SU-DHL-6 (cell line): Measurements from ENCODE around the gene BEAN1.

Source experiments
- H2AFZ ChIP-seq: fragments of 200-600 bp; sonication (generic); 2 replicates; pipeline ENCODE4 v1.6.1; 2014; ENCODE audit warnings: low read depth, mild to moderate bottlenecking, moderate library complexity, mixed read lengths, antibody characterized with exemption, low read length; ENCODE audit not compliant: severe bottlenecking
- H3F3A ChIP-seq: fragments of 200-600 bp; shearing (Covaris generic); 2 replicates; pipeline ENCODE4 v1.6.0; 2016; ENCODE audit warnings: antibody characterized with exemption, mild to moderate bottlenecking; ENCODE audit not compliant: insufficient read depth
- H3K27ac ChIP-seq: fragments of 200-600 bp; sonication (generic); 2 replicates; pipeline ENCODE4 v1.5.1; 2016; ENCODE audit warnings: low read depth, mild to moderate bottlenecking, low read length, moderate library complexity, mixed read lengths
- H3K27me3 ChIP-seq: fragments of 200-600 bp; sonication (generic), shearing (Covaris generic); 2 replicates; pipeline ENCODE4 v1.6.0; 2014; ENCODE audit warnings: mild to moderate bottlenecking, low read length
- H3K36me3 ChIP-seq: fragments of 200-600 bp; sonication (generic); 2 replicates; pipeline ENCODE4 v1.6.1; 2014; ENCODE audit warnings: mild to moderate bottlenecking, low read length, mixed read lengths
- H3K4me2 ChIP-seq: fragments of 300-600, 200-600 bp; shearing (Covaris generic), sonication (generic); 2 replicates; pipeline ENCODE4 v1.6.0; 2014; ENCODE audit warnings: low read length, low read depth, mild to moderate bottlenecking; ENCODE audit not compliant: poor library complexity, severe bottlenecking
- H3K4me3 ChIP-seq: fragments of 200-600 bp; sonication (generic); 2 replicates; pipeline ENCODE4 v1.5.1; 2014; ENCODE audit warnings: antibody characterized with exemption, low read length, mild to moderate bottlenecking, mixed read lengths; ENCODE audit not compliant: insufficient read depth, poor library complexity, severe bottlenecking
- H3K79me2 ChIP-seq: fragments of 200-600 bp; sonication (generic); 2 replicates; pipeline ENCODE4 v1.6.1; 2014; ENCODE audit warnings: mild to moderate bottlenecking, low read length, moderate library complexity; ENCODE audit not compliant: insufficient read depth
- H3K9ac ChIP-seq: fragments of 200-600 bp; sonication (generic); 2 replicates; pipeline ENCODE4 v1.7.0; 2014; ENCODE audit warnings: mild to moderate bottlenecking, low read length
- H3K9me2 ChIP-seq: fragments of 200-600 bp; sonication (generic); replicated peaks from 2 replicates; pipeline ENCODE4 v1.6.1; 2014; ENCODE audit warnings: low read length; ENCODE audit not compliant: insufficient read depth
- H3K9me3 ChIP-seq: fragments of 200-600 bp; sonication (generic); 2 replicates; pipeline ENCODE4 v1.6.1; 2014; ENCODE audit warnings: low read length, mixed read lengths; ENCODE audit not compliant: insufficient read depth
- H4K20me1 ChIP-seq: fragments of 200-600 bp; sonication (generic); 2 replicates; pipeline ENCODE4 v1.6.1; 2014; ENCODE audit warnings: low read depth, mild to moderate bottlenecking, antibody characterized with exemption, low read length, moderate library complexity, mixed read lengths
- CTCF ChIP-seq: fragments of 200-600 bp; sonication (generic); IDR thresholded peaks from one replicate; pipeline ENCODE4 v1.5.1; 2017; ENCODE audit warnings: antibody characterized with exemption, mild to moderate bottlenecking, low read length, moderate library complexity; ENCODE audit not compliant: insufficient read depth, poor library complexity, severe bottlenecking
- EZH2phosphoT487 ChIP-seq: fragments of 200-600 bp; sonication (generic), shearing (Covaris generic); conservative IDR thresholded peaks from 2 replicates; pipeline ENCODE4 v1.6.1; 2018; ENCODE audit warnings: mild to moderate bottlenecking, antibody characterized with exemption, low read length, moderate library complexity, mixed read lengths

Gene BEAN1

GRCh38 chr16:66484453-66485213 is 57.5 kb downstream of the BEAN1 start:
- Histone ChIP-seq H3K9me2 (no peaks in the 10 kb centered on the region), H3F3A (no peaks in the 10 kb centered on the region), H2AFZ (no peak overlapping the region), H3K4me3 (no peak overlapping the region), H3K4me2 (no peak overlapping the region), H3K9ac (no peak overlapping the region), H3K79me2 (no peaks in the 10 kb centered on the region), H3K27me3 (no peaks in the 10 kb centered on the region), H4K20me1 (no peaks in the 10 kb centered on the region), H3K27ac (no peak overlapping the region), H3K9me3 (no peaks in the 10 kb centered on the region), H3K36me3 (no peaks in the 10 kb centered on the region)
- TF ChIP-seq CTCF (no peak), EZH2phosphoT487 (no peak)

- H3K4me3 ChIP-seq: no peak overlapping the region
- no peak overlapping the region for H3K27ac ChIP-seq
- no peak overlapping the region for H3K4me2 ChIP-seq
- H2AFZ ChIP-seq: no peak overlapping the region
- no peaks in the 10 kb centered on the region for H3K36me3 ChIP-seq
- no peaks in the 10 kb centered on the region for H4K20me1 ChIP-seq
- no peaks in the 10 kb centered on the region for H3K9me2 ChIP-seq
- no peak overlapping the region for H3K9ac ChIP-seq
- no peaks in the 10 kb centered on the region for H3K79me2 ChIP-seq
- no peaks in the 10 kb centered on the region for H3K9me3 ChIP-seq
- no peak for TF ChIP-seq CTCF
- no peak for TF ChIP-seq EZH2phosphoT487
- H3F3A ChIP-seq: no peaks in the 10 kb centered on the region
- H3K27me3 ChIP-seq: no peaks in the 10 kb centered on the region
Measured at GRCh38 chr16:66485376-66485775, 58.3 kb downstream of the BEAN1 start.

GRCh38 chr16:66486199-66486772 is 59.2 kb downstream of the BEAN1 start:
- Histone ChIP-seq H4K20me1 (no peaks in the 10 kb centered on the region), H3K27me3 (no peaks in the 10 kb centered on the region), H3K9me3 (no peaks in the 10 kb centered on the region), H3K36me3 (no peaks in the 10 kb centered on the region), H3K4me3 (no peak overlapping the region), H3F3A (no peaks in the 10 kb centered on the region), H3K9ac (no peak overlapping the region), H3K4me2 (no peak overlapping the region), H3K9me2 (no peaks in the 10 kb centered on the region), H3K27ac (no peak overlapping the region), H3K79me2 (no peaks in the 10 kb centered on the region), H2AFZ (no peak overlapping the region)
- TF ChIP-seq EZH2phosphoT487 (no peak), CTCF (no peak)
